ENCODE data around the gene NGLY1.

Gene NGLY1

GRCh38 chr3:25728101-25728500 is 55.1 kb downstream of the NGLY1 start:
- Histone ChIP-seq H3K9me3 (ENCODE audit: low read length) (no peaks in the 10 kb centered on the region), H3K4me3 (ENCODE audit: low read depth in 1 of 2, low read length in 2 of 2) (no peak overlapping the region), H3K4me1 (ENCODE audit: insufficient read depth, low read length) (no peaks in the 10 kb centered on the region), H3K27ac (ENCODE audit: low read depth, low read length) (no peak overlapping the region), H3K27me3 (ENCODE audit: control insufficient read depth in 1 of 2, insufficient read depth in 2 of 2, low read length in 2 of 2) (no peaks in the 10 kb centered on the region), H3K9ac (ENCODE audit: low read length) (no peak overlapping the region), H3K36me3 (ENCODE audit: insufficient read depth, low read length) (peaks cover 15% of the 10 kb centered on the region)

- Histone ChIP-seq H3K4me1 (ENCODE audit: insufficient read depth, low read length) (no peaks in the 10 kb centered on the region), H3K9me3 (ENCODE audit: low read length) (no peaks in the 10 kb centered on the region), H3K9ac (ENCODE audit: low read length) (no peak overlapping the region), H3K36me3 (ENCODE audit: insufficient read depth, low read length) (peaks cover 15% of the 10 kb centered on the region), H3K27me3 (ENCODE audit: control insufficient read depth in 1 of 2, insufficient read depth in 2 of 2, low read length in 2 of 2) (no peaks in the 10 kb centered on the region), H3K27ac (ENCODE audit: low read depth, low read length) (no peak overlapping the region), H3K4me3 (ENCODE audit: low read depth in 1 of 2, low read length in 2 of 2) (no peak overlapping the region)
Measured at GRCh38 chr3:25727316-25727715, 55.9 kb downstream of the NGLY1 start.

- H3K4me3 ChIP-seq (ENCODE audit: low read depth in 1 of 2, low read length in 2 of 2), result no peak overlapping the region
- H3K9me3 ChIP-seq (ENCODE audit: low read length), result no peaks in the 10 kb centered on the region
- peaks cover 6% of the 10 kb centered on the region for H3K36me3 ChIP-seq (ENCODE audit: insufficient read depth, low read length)
- no peak overlapping the region for H3K9ac ChIP-seq (ENCODE audit: low read length)
- no peak overlapping the region for H3K27ac ChIP-seq (ENCODE audit: low read depth, low read length)
- no peaks in the 10 kb centered on the region for H3K27me3 ChIP-seq (ENCODE audit: control insufficient read depth in 1 of 2, insufficient read depth in 2 of 2, low read length in 2 of 2)
- no peaks in the 10 kb centered on the region for H3K4me1 ChIP-seq (ENCODE audit: insufficient read depth, low read length)
Measured at GRCh38 chr3:25725810-25726209, 57.4 kb downstream of the NGLY1 start.

GRCh38 chr3:25724948-25725645 is 58.1 kb downstream of the NGLY1 start:
- Histone ChIP-seq H3K4me1 (ENCODE audit: insufficient read depth, low read length) (no peaks in the 10 kb centered on the region), H3K27me3 (ENCODE audit: control insufficient read depth in 1 of 2, insufficient read depth in 2 of 2, low read length in 2 of 2) (no peaks in the 10 kb centered on the region), H3K27ac (ENCODE audit: low read depth, low read length) (no peak overlapping the region), H3K36me3 (ENCODE audit: insufficient read depth, low read length) (peaks cover 6% of the 10 kb centered on the region), H3K4me3 (ENCODE audit: low read depth in 1 of 2, low read length in 2 of 2) (no peak overlapping the region), H3K9ac (ENCODE audit: low read length) (no peak overlapping the region), H3K9me3 (ENCODE audit: low read length) (no peaks in the 10 kb centered on the region)

- Histone ChIP-seq H3K27ac (ENCODE audit: low read depth, low read length) (no peak overlapping the region), H3K9me3 (ENCODE audit: low read length) (no peaks in the 10 kb centered on the region), H3K27me3 (ENCODE audit: control insufficient read depth in 1 of 2, insufficient read depth in 2 of 2, low read length in 2 of 2) (no peaks in the 10 kb centered on the region), H3K4me3 (ENCODE audit: low read depth in 1 of 2, low read length in 2 of 2) (no peak overlapping the region), H3K36me3 (ENCODE audit: insufficient read depth, low read length) (peaks cover 6% of the 10 kb centered on the region), H3K4me1 (ENCODE audit: insufficient read depth, low read length) (no peaks in the 10 kb centered on the region), H3K9ac (ENCODE audit: low read length) (no peak overlapping the region)
Measured at GRCh38 chr3:25723802-25724201, 59.4 kb downstream of the NGLY1 start.

- Histone ChIP-seq H3K9ac (ENCODE audit: low read length) (no peak overlapping the region), H3K36me3 (ENCODE audit: insufficient read depth, low read length) (no peaks in the 10 kb centered on the region), H3K9me3 (ENCODE audit: low read length) (no peaks in the 10 kb centered on the region), H3K27me3 (ENCODE audit: control insufficient read depth in 1 of 2, insufficient read depth in 2 of 2, low read length in 2 of 2) (no peaks in the 10 kb centered on the region), H3K27ac (ENCODE audit: low read depth, low read length) (no peak overlapping the region), H3K4me3 (ENCODE audit: low read depth in 1 of 2, low read length in 2 of 2) (no peak overlapping the region), H3K4me1 (ENCODE audit: insufficient read depth, low read length) (no peaks in the 10 kb centered on the region)
Measured at GRCh38 chr3:25719321-25719720, 63.9 kb downstream of the NGLY1 start.

GRCh38 chr3:25713341-25713985 is 69.8 kb downstream of the NGLY1 start:
- Histone ChIP-seq H3K36me3 (ENCODE audit: insufficient read depth, low read length) (no peaks in the 10 kb centered on the region), H3K9me3 (ENCODE audit: low read length) (no peaks in the 10 kb centered on the region), H3K9ac (ENCODE audit: low read length) (no peak overlapping the region), H3K4me3 (ENCODE audit: low read depth in 1 of 2, low read length in 2 of 2) (no peak overlapping the region), H3K4me1 (ENCODE audit: insufficient read depth, low read length) (no peaks in the 10 kb centered on the region), H3K27me3 (ENCODE audit: control insufficient read depth in 1 of 2, insufficient read depth in 2 of 2, low read length in 2 of 2) (no peaks in the 10 kb centered on the region), H3K27ac (ENCODE audit: low read depth, low read length) (no peak overlapping the region)

- Histone ChIP-seq H3K9me3 (ENCODE audit: low read length) (no peaks in the 10 kb centered on the region), H3K4me3 (ENCODE audit: low read depth in 1 of 2, low read length in 2 of 2) (no peak overlapping the region), H3K9ac (ENCODE audit: low read length) (no peak overlapping the region), H3K36me3 (ENCODE audit: insufficient read depth, low read length) (no peaks in the 10 kb centered on the region), H3K27me3 (ENCODE audit: control insufficient read depth in 1 of 2, insufficient read depth in 2 of 2, low read length in 2 of 2) (no peaks in the 10 kb centered on the region), H3K4me1 (ENCODE audit: insufficient read depth, low read length) (no peaks in the 10 kb centered on the region), H3K27ac (ENCODE audit: low read depth, low read length) (no peak overlapping the region)
Measured at GRCh38 chr3:25711090-25711489, 72.2 kb downstream of the NGLY1 start.

GRCh38 chr3:25708036-25708435 is 75.2 kb downstream of the NGLY1 start:
- Histone ChIP-seq H3K4me3 (ENCODE audit: low read depth in 1 of 2, low read length in 2 of 2) (no peak overlapping the region), H3K9me3 (ENCODE audit: low read length) (no peaks in the 10 kb centered on the region), H3K27me3 (ENCODE audit: control insufficient read depth in 1 of 2, insufficient read depth in 2 of 2, low read length in 2 of 2) (no peaks in the 10 kb centered on the region), H3K36me3 (ENCODE audit: insufficient read depth, low read length) (no peaks in the 10 kb centered on the region), H3K9ac (ENCODE audit: low read length) (no peak overlapping the region), H3K4me1 (ENCODE audit: insufficient read depth, low read length) (no peaks in the 10 kb centered on the region), H3K27ac (ENCODE audit: low read depth, low read length) (no peak overlapping the region)

GRCh38 chr3:25707268-25707926 is 75.8 kb downstream of the NGLY1 start:
- no peaks in the 10 kb centered on the region for H3K9me3 ChIP-seq (ENCODE audit: low read length)
- H3K27me3 ChIP-seq (ENCODE audit: control insufficient read depth in 1 of 2, insufficient read depth in 2 of 2, low read length in 2 of 2), result no peaks in the 10 kb centered on the region
- H3K4me1 ChIP-seq (ENCODE audit: insufficient read depth, low read length), result no peaks in the 10 kb centered on the region
- H3K36me3 ChIP-seq (ENCODE audit: insufficient read depth, low read length), result no peaks in the 10 kb centered on the region
- no peak overlapping the region for H3K4me3 ChIP-seq (ENCODE audit: low read depth in 1 of 2, low read length in 2 of 2)
- no peak overlapping the region for H3K27ac ChIP-seq (ENCODE audit: low read depth, low read length)
- no peak overlapping the region for H3K9ac ChIP-seq (ENCODE audit: low read length)

- Histone ChIP-seq H3K27ac (ENCODE audit: low read depth, low read length) (no peak overlapping the region), H3K9me3 (ENCODE audit: low read length) (no peaks in the 10 kb centered on the region), H3K27me3 (ENCODE audit: control insufficient read depth in 1 of 2, insufficient read depth in 2 of 2, low read length in 2 of 2) (no peaks in the 10 kb centered on the region), H3K4me1 (ENCODE audit: insufficient read depth, low read length) (no peaks in the 10 kb centered on the region), H3K4me3 (ENCODE audit: low read depth in 1 of 2, low read length in 2 of 2) (no peak overlapping the region), H3K9ac (ENCODE audit: low read length) (no peak overlapping the region), H3K36me3 (ENCODE audit: insufficient read depth, low read length) (no peaks in the 10 kb centered on the region)
Measured at GRCh38 chr3:25706213-25706612, 77.0 kb downstream of the NGLY1 start.
